Neural cell (in vitro differentiated cells): Measurements from ENCODE around the gene PIK3C2A. TPM values are rescaled to one million over a fixed set of nuclear protein-coding genes. Genes with fewer than 3 reads are reported as not detected.

Experiments
- H2AFZ ChIP-seq: fragments of 200-600, 300-800 bp; sonication (generic), shearing (Covaris generic); 2 replicates; pipeline ENCODE4 v1.6.0; 2014; ENCODE audit warnings: low read depth, mild to moderate bottlenecking, antibody characterized with exemption, low read length, moderate library complexity
- H3F3A ChIP-seq: fragments of 200-600 bp; shearing (Covaris generic); 2 replicates; pipeline ENCODE4 v1.6.1; 2016; ENCODE audit warnings: mild to moderate bottlenecking, moderate library complexity, mixed read lengths, antibody characterized with exemption, low read length; ENCODE audit not compliant: insufficient read depth, poor library complexity, severe bottlenecking
- H3K27ac ChIP-seq: fragments of 200-600, 300-800 bp; sonication (generic), shearing (Covaris generic); 2 replicates; pipeline ENCODE4 v1.5.1; 2014; ENCODE audit warnings: mild to moderate bottlenecking, low read length, moderate library complexity
- H3K27me3 ChIP-seq: fragments of 300-800, 200-600 bp; sonication (generic), shearing (Covaris generic); 2 replicates; pipeline ENCODE4 v1.6.0; 2014; ENCODE audit warnings: mild to moderate bottlenecking, low read depth, low read length, moderate library complexity; ENCODE audit not compliant: insufficient read depth
- H3K36me3 ChIP-seq: fragments of 300-800, 200-600 bp; sonication (generic), shearing (Covaris generic); 2 replicates; pipeline ENCODE4 v1.5.1; 2014; ENCODE audit warnings: mild to moderate bottlenecking, antibody characterized with exemption, low read length, moderate library complexity; ENCODE audit not compliant: insufficient read depth
- H3K4me2 ChIP-seq: fragments of 300-800, 200-600 bp; sonication (generic), shearing (Covaris generic); 2 replicates; pipeline ENCODE4 v1.6.0; 2014; ENCODE audit warnings: mild to moderate bottlenecking, low read length
- H3K4me3 ChIP-seq: fragments of 300-800, 200-600 bp; sonication (generic), shearing (Covaris generic); 2 replicates; pipeline ENCODE4 v1.5.1; 2014; ENCODE audit warnings: mild to moderate bottlenecking, low read length, moderate library complexity
- H3K79me2 ChIP-seq: fragments of 200-600 bp; shearing (Covaris generic); replicated peaks from 2 replicates; pipeline ENCODE4 v1.6.0; 2014; ENCODE audit warnings: mild to moderate bottlenecking, low read length, moderate library complexity; ENCODE audit not compliant: insufficient read depth
- H3K9ac ChIP-seq: fragments of 300-800, 200-600 bp; sonication (generic), shearing (Covaris generic); 2 replicates; pipeline ENCODE4 v1.6.1; 2016; ENCODE audit warnings: mild to moderate bottlenecking, low read length, mixed read lengths
- H3K9me2 ChIP-seq: fragments of 200-600 bp; shearing (Covaris generic); 2 replicates; pipeline ENCODE4 v1.6.1; 2016; ENCODE audit warnings: mild to moderate bottlenecking, low read length, mixed read lengths; ENCODE audit not compliant: insufficient read depth
- H3K9me3 ChIP-seq: fragments of 200-600, 300-800 bp; sonication (generic), shearing (Covaris generic); 2 replicates; pipeline ENCODE4 v1.6.1; 2016; ENCODE audit warnings: mild to moderate bottlenecking, mixed run types, low read length, moderate library complexity, mixed read lengths
- H4K20me1 ChIP-seq: fragments of 200-600 bp; shearing (Covaris generic); 2 replicates; pipeline ENCODE4 v1.6.1; 2016; ENCODE audit warnings: mild to moderate bottlenecking, mixed run types; ENCODE audit not compliant: insufficient read depth
- CTCF ChIP-seq: fragments of 450-650 bp; IDR thresholded peaks from 2 replicates; pipeline ENCODE4 v1.5.1; 2014; ENCODE audit warnings: antibody characterized with exemption, mild to moderate bottlenecking, moderate library complexity; ENCODE audit not compliant: poor library complexity, severe bottlenecking
- EP300 ChIP-seq: fragments of 450-650 bp; conservative IDR thresholded peaks from 2 replicates; pipeline ENCODE4 v1.6.1; 2014; ENCODE audit warnings: antibody characterized with exemption, mild to moderate bottlenecking, moderate library complexity; ENCODE audit not compliant: poor library complexity, severe bottlenecking
- EZH2 ChIP-seq: fragments of 200-600, 300-800 bp; shearing (Covaris generic), sonication (generic); IDR thresholded peaks from 2 replicates; pipeline ENCODE4 v1.6.1; 2014; ENCODE audit warnings: antibody characterized with exemption, low read length, borderline replicate concordance, mild to moderate bottlenecking; ENCODE audit not compliant: insufficient read depth, poor library complexity, severe bottlenecking
- MXI1 ChIP-seq: fragments of 450-650 bp; conservative IDR thresholded peaks from 2 replicates; pipeline ENCODE4 v1.6.1; 2014; ENCODE audit warnings: antibody characterized with exemption, mild to moderate bottlenecking; ENCODE audit not compliant: poor library complexity, severe bottlenecking
- POLR2AphosphoS5 ChIP-seq: IDR thresholded peaks from 2 replicates; pipeline ENCODE4 v1.6.1; 2012
- RAD21 ChIP-seq: fragments of 450-650 bp; conservative IDR thresholded peaks from 2 replicates; pipeline ENCODE4 v1.6.1; 2014; ENCODE audit warnings: antibody characterized with exemption, mild to moderate bottlenecking, moderate library complexity
- REST ChIP-seq: IDR thresholded peaks from 2 replicates; pipeline ENCODE4 v1.6.1; 2012; ENCODE audit warnings: borderline replicate concordance
- SMC3 ChIP-seq: fragments of 450-650 bp; conservative IDR thresholded peaks from 2 replicates; pipeline ENCODE4 v1.6.1; 2014; ENCODE audit warnings: antibody characterized with exemption, mild to moderate bottlenecking, moderate library complexity; ENCODE audit not compliant: poor library complexity
- TAF1 ChIP-seq: IDR thresholded peaks from 2 replicates; pipeline ENCODE4 v1.6.1; 2012; ENCODE audit warnings: low read depth
- polyA plus RNA-seq: library from polyadenylated mRNA; depleted of rRNA; stranded (reverse); fragments of >200 nt; gene quantifications from 2 replicates; pipeline ENCODE4 v1.2.3, GENCODE V29; 2014

PIK3C2A gene
- polyA plus RNA-seq, 1 donor from 2014 or later, result 24.9 TPM

- no peak for TF ChIP-seq EP300
- TF ChIP-seq CTCF, result no peak
- no peak for TF ChIP-seq TAF1
- TF ChIP-seq EZH2, result no peak
- TF ChIP-seq SMC3, result no peak
- no peak for TF ChIP-seq RAD21
- TF ChIP-seq REST, result no peak
- no peak for TF ChIP-seq POLR2AphosphoS5
- TF ChIP-seq MXI1, result no peak
- no peaks in the 10 kb centered on the region for H3K9me3 ChIP-seq
- H3K4me2 ChIP-seq, result no peak overlapping the region
- H3K9ac ChIP-seq, result no peak overlapping the region
- H4K20me1 ChIP-seq, result no peaks in the 10 kb centered on the region
- no peaks in the 10 kb centered on the region for H3K36me3 ChIP-seq
- no peaks in the 10 kb centered on the region for H3F3A ChIP-seq
- H3K27ac ChIP-seq, result no peak overlapping the region
- H3K27me3 ChIP-seq, result no peaks in the 10 kb centered on the region
- H3K9me2 ChIP-seq, result no peaks in the 10 kb centered on the region
- no peak overlapping the region for H2AFZ ChIP-seq
- no peak overlapping the region for H3K4me3 ChIP-seq
- no peaks in the 10 kb centered on the region for H3K79me2 ChIP-seq
Observed at GRCh38 chr11:17214338-17214737, 6.6 kb upstream of the PIK3C2A start.

- no peak overlapping the region for H3K4me3 ChIP-seq
- TF ChIP-seq RAD21 (no peak), REST (no peak), EP300 (no peak), POLR2AphosphoS5 (no peak), SMC3 (no peak), CTCF (no peak), EZH2 (no peak), TAF1 (no peak), MXI1 (no peak)
- H3K9ac ChIP-seq, result no peak overlapping the region
- H3K27ac ChIP-seq, result no peak overlapping the region
- H3K79me2 ChIP-seq, result peaks cover 12% of the 10 kb centered on the region
- H3F3A ChIP-seq, result no peaks in the 10 kb centered on the region
- H3K9me3 ChIP-seq, result no peaks in the 10 kb centered on the region
- H3K4me2 ChIP-seq, result no peak overlapping the region
- H4K20me1 ChIP-seq, result no peaks in the 10 kb centered on the region
- H2AFZ ChIP-seq, result no peak overlapping the region
- H3K9me2 ChIP-seq, result no peaks in the 10 kb centered on the region
- no peaks in the 10 kb centered on the region for H3K27me3 ChIP-seq
- no peaks in the 10 kb centered on the region for H3K36me3 ChIP-seq
Observed at GRCh38 chr11:17211286-17211685, 3.5 kb upstream of the PIK3C2A start.
